C4-2B (cell line): Measurements from ENCODE around the gene IFI6.

ENCODE experiments used
- CTCF ChIP-seq: fragments of 450-650 bp; conservative IDR thresholded peaks from 2 replicates; pipeline ENCODE4 v1.5.1; 2017; ENCODE audit warnings: mild to moderate bottlenecking
- ZFX ChIP-seq: fragments of 450-650 bp; IDR thresholded peaks from 2 replicates; pipeline ENCODE4 v1.6.1; 2017

GRCh38 chr1:27713869-27714513 lies 42.0 kb upstream of the IFI6 start:
- TF ChIP-seq CTCF (no peak), ZFX (no peak)
